Mesenchymal stem cell (in vitro differentiated cells and primary cell): Measurements from ENCODE around the gene WBP2.

Experiments used
- DNase-seq: peaks from one replicate; pipeline ENCODE4 v3.0.0-alpha.2; 2013
- H2AFZ ChIP-seq: one replicate; pipeline ENCODE4 v1.6.1; 2013; ENCODE audit warnings: low read depth, mild to moderate bottlenecking, control low read depth, inconsistent platforms, low read length, moderate library complexity
- H2AK5ac ChIP-seq: 2 replicates; pipeline ENCODE4 v1.6.1; 2013; ENCODE audit warnings: low read length, moderate library complexity, mild to moderate bottlenecking, inconsistent platforms; ENCODE audit not compliant: severe bottlenecking
- H2BK120ac ChIP-seq: one replicate; pipeline ENCODE4 v1.6.1; 2013; ENCODE audit warnings: low read depth, mild to moderate bottlenecking, inconsistent platforms, low read length, moderate library complexity
- H2BK12ac ChIP-seq, 2 experiments: one replicate each; pipeline ENCODE4 v1.6.1; 2013; ENCODE audit warnings: inconsistent platforms in 2 of 2, low read length in 2 of 2, mild to moderate bottlenecking in 2 of 2, moderate library complexity in 2 of 2, control low read depth in 1 of 2
- H2BK15ac ChIP-seq: one replicate; pipeline ENCODE4 v1.6.1; 2013; ENCODE audit warnings: mild to moderate bottlenecking, low read depth, inconsistent platforms; ENCODE audit not compliant: poor library complexity, severe bottlenecking
- H2BK5ac ChIP-seq: 2 replicates; pipeline ENCODE4 v1.6.1; 2013; ENCODE audit warnings: low read depth, mild to moderate bottlenecking, low read length, control low read depth, inconsistent platforms; ENCODE audit not compliant: poor library complexity, severe bottlenecking
- H3K14ac ChIP-seq, 2 experiments: one replicate each; pipeline ENCODE4 v1.6.1; 2013; ENCODE audit warnings: inconsistent platforms in 2 of 2, low read length in 2 of 2, control low read depth in 1 of 2, mild to moderate bottlenecking in 1 of 2, moderate library complexity in 1 of 2
- H3K18ac ChIP-seq, 2 experiments: one replicate each; pipeline ENCODE4 v1.6.1; 2013; ENCODE audit warnings: inconsistent platforms in 2 of 2, low read length in 2 of 2, control low read depth in 1 of 2, low read depth in 1 of 2, mild to moderate bottlenecking in 1 of 2
- H3K23ac ChIP-seq, 2 experiments: one replicate each; pipeline ENCODE4 v1.6.1; 2013; ENCODE audit warnings: inconsistent platforms in 2 of 2, low read length in 2 of 2, mild to moderate bottlenecking in 2 of 2, moderate library complexity in 2 of 2, control low read depth in 1 of 2
- H3K27ac ChIP-seq: 2 replicates; pipeline ENCODE4 v1.5.1; 2013; ENCODE audit warnings: mild to moderate bottlenecking, moderate library complexity, low read length, control low read depth, inconsistent platforms; ENCODE audit not compliant: poor library complexity, severe bottlenecking
- H3K27me3 ChIP-seq, 2 experiments: 2 replicates each; pipeline versions ENCODE4 v1.6.1 to v1.7.0; 2013; ENCODE audit warnings: low read length in 2 of 2, mild to moderate bottlenecking in 2 of 2, moderate library complexity in 2 of 2, control low read depth in 1 of 2, inconsistent platforms in 1 of 2; ENCODE audit not compliant: control insufficient read depth in 1 of 2, insufficient read depth in 1 of 2
- H3K36me3 ChIP-seq, 2 experiments: 2 replicates each; pipeline versions ENCODE4 v1.6.1 to v1.7.0; 2013; ENCODE audit warnings: low read length in 2 of 2, control low read depth in 1 of 2, inconsistent platforms in 1 of 2, low read depth in 1 of 2, mild to moderate bottlenecking in 1 of 2; ENCODE audit not compliant: insufficient read depth in 2 of 2, control insufficient read depth in 1 of 2
- H3K4ac ChIP-seq, 2 experiments: one replicate each; pipeline ENCODE4 v1.6.1; 2013; ENCODE audit warnings: inconsistent platforms in 2 of 2, low read length in 2 of 2, mild to moderate bottlenecking in 2 of 2, moderate library complexity in 2 of 2, control low read depth in 1 of 2, low read depth in 1 of 2
- H3K4me1 ChIP-seq: 2 replicates; pipeline ENCODE4 v1.6.1; 2013; ENCODE audit warnings: low read depth, low read length, control low read depth; ENCODE audit not compliant: control insufficient read depth, insufficient read depth
- H3K4me2 ChIP-seq: 2 replicates; pipeline ENCODE4 v1.6.1; 2013; ENCODE audit warnings: low read length, mild to moderate bottlenecking, inconsistent platforms; ENCODE audit not compliant: poor library complexity, severe bottlenecking
- H3K4me3 ChIP-seq, 2 experiments: 2 replicates each; pipeline versions ENCODE4 v1.5.1 to v1.7.0; 2013; ENCODE audit warnings: low read length in 2 of 2, mild to moderate bottlenecking in 2 of 2, control low read depth in 1 of 2, low read depth in 1 of 2; ENCODE audit not compliant: insufficient read depth in 1 of 2
- H3K79me1 ChIP-seq: replicated peaks from 2 replicates; pipeline ENCODE4 v1.6.1; 2013; ENCODE audit warnings: mild to moderate bottlenecking, control low read depth, low read length, inconsistent platforms; ENCODE audit not compliant: poor library complexity, severe bottlenecking
- H3K9ac ChIP-seq: 2 replicates; pipeline ENCODE4 v1.7.0; 2013; ENCODE audit warnings: mild to moderate bottlenecking, low read length, moderate library complexity
- H3K9me3 ChIP-seq: 2 replicates; pipeline ENCODE4 v1.7.0; 2013; ENCODE audit warnings: mild to moderate bottlenecking, low read length; ENCODE audit not compliant: control insufficient read depth
- H4K8ac ChIP-seq: one replicate; pipeline ENCODE4 v1.6.1; 2013; ENCODE audit warnings: inconsistent platforms, mild to moderate bottlenecking, low read length, moderate library complexity
- H4K91ac ChIP-seq: one replicate; pipeline ENCODE4 v1.6.1; 2013; ENCODE audit warnings: mild to moderate bottlenecking, low read length, inconsistent platforms
- WGBS: methylation state at CpG from one replicate; pipeline ENCODE4 v1.1.7; 2013; ENCODE audit warnings: mixed read lengths; 5-methylcytosine and 5-hydroxymethylcytosine counted together

Gene WBP2

GRCh38 chr17:75849279-75849646, 5.9 kb downstream of the WBP2 start:
- H3K36me3 ChIP-seq, result peaks cover 62 to 70% of the 10 kb centered on the region in 2 experiments
- H2BK5ac ChIP-seq, result no peak overlapping the region
- no peak overlapping the region for H2AFZ ChIP-seq
- no peaks in the 10 kb centered on the region for H3K27me3 ChIP-seq
- H2BK15ac ChIP-seq, result no peak overlapping the region
- DNase-seq, result no peak
- no peaks in the 10 kb centered on the region for H3K9me3 ChIP-seq
- H3K18ac ChIP-seq, result no peak overlapping the region
- no peak overlapping the region for H2BK120ac ChIP-seq
- no peak overlapping the region for H3K23ac ChIP-seq
- no peak overlapping the region for H4K91ac ChIP-seq
- peaks cover 25% of the 10 kb centered on the region for H3K4me1 ChIP-seq
- 98% methylated on average over 11 of the region's 11 CpGs for WGBS
- no peak overlapping the region for H3K9ac ChIP-seq
- peaks cover 17% of the 10 kb centered on the region for H3K79me1 ChIP-seq
- no peak overlapping the region for H2BK12ac ChIP-seq
- no peak overlapping the region for H3K14ac ChIP-seq
- no peak overlapping the region for H2AK5ac ChIP-seq
- H3K27ac ChIP-seq, result no peak overlapping the region
- H4K8ac ChIP-seq, result no peak overlapping the region
- H3K4me3 ChIP-seq, result no peak overlapping the region
- H3K4me2 ChIP-seq, result no peak overlapping the region
- no peak overlapping the region for H3K4ac ChIP-seq

GRCh38 chr17:75848523-75849278, 6.4 kb downstream of the WBP2 start:
- no peak overlapping the region for H3K23ac ChIP-seq
- H2BK5ac ChIP-seq, result no peak overlapping the region
- DNase-seq, result peak; percentile 40
- H4K8ac ChIP-seq, result no peak overlapping the region
- no peak overlapping the region for H2BK12ac ChIP-seq
- no peak overlapping the region for H3K4me3 ChIP-seq
- peaks cover 28% of the 10 kb centered on the region for H3K4me1 ChIP-seq
- H3K4me2 ChIP-seq, result no peak overlapping the region
- H3K4ac ChIP-seq, result no peak overlapping the region
- no peaks in the 10 kb centered on the region for H3K27me3 ChIP-seq
- H3K27ac ChIP-seq, result no peak overlapping the region
- WGBS, result 69% methylated on average over 16 of the region's 16 CpGs
- H3K79me1 ChIP-seq, result peaks cover 17% of the 10 kb centered on the region
- no peak overlapping the region for H2AK5ac ChIP-seq
- no peak overlapping the region for H3K18ac ChIP-seq
- no peak overlapping the region for H3K9ac ChIP-seq
- H4K91ac ChIP-seq, result no peak overlapping the region
- H2AFZ ChIP-seq, result no peak overlapping the region
- H2BK15ac ChIP-seq, result peak overlapping the region; percentile 62
- H3K36me3 ChIP-seq, result peaks cover 62 to 70% of the 10 kb centered on the region in 2 experiments
- H3K9me3 ChIP-seq, result no peaks in the 10 kb centered on the region
- H3K14ac ChIP-seq, result no peak overlapping the region
- no peak overlapping the region for H2BK120ac ChIP-seq

- no peak overlapping the region for H3K4ac ChIP-seq
- H3K27me3 ChIP-seq, result no peaks in the 10 kb centered on the region
- H3K36me3 ChIP-seq, result peaks cover 62 to 65% of the 10 kb centered on the region in 2 experiments
- no peak overlapping the region for H2BK5ac ChIP-seq
- no peak overlapping the region for H2BK12ac ChIP-seq
- no peak overlapping the region for H2BK120ac ChIP-seq
- H2BK15ac ChIP-seq, result no peak overlapping the region
- no peak for DNase-seq
- no peak overlapping the region for H3K27ac ChIP-seq
- no peak overlapping the region for H2AK5ac ChIP-seq
- no peak overlapping the region for H3K23ac ChIP-seq
- no peak overlapping the region for H2AFZ ChIP-seq
- H4K8ac ChIP-seq, result no peak overlapping the region
- H3K9ac ChIP-seq, result no peak overlapping the region
- H3K79me1 ChIP-seq, result peaks cover 17% of the 10 kb centered on the region
- no peak overlapping the region for H3K4me3 ChIP-seq
- peaks cover 28% of the 10 kb centered on the region for H3K4me1 ChIP-seq
- 90% methylated on average over 17 of the region's 25 CpGs for WGBS
- H3K4me2 ChIP-seq, result no peak overlapping the region
- no peak overlapping the region for H4K91ac ChIP-seq
- no peak overlapping the region for H3K18ac ChIP-seq
- no peaks in the 10 kb centered on the region for H3K9me3 ChIP-seq
- H3K14ac ChIP-seq, result no peak overlapping the region
These were observed 7.3 kb downstream of the WBP2 start for GRCh38 chr17:75847614-75848522.
